Fibroblast of mammary gland (primary cell): ENCODE data around the gene STT3A.

ENCODE experiments used
- DNase-seq: peaks from one replicate; pipeline ENCODE4 v3.0.0-alpha.2; 2010; ENCODE audit warnings: low read depth
- H3K4me3 ChIP-seq: 2 replicates; pipeline ENCODE4 v1.5.1; 2011; ENCODE audit warnings: low read depth, mild to moderate bottlenecking, low read length, moderate library complexity; ENCODE audit not compliant: control insufficient read depth
- CTCF ChIP-seq: conservative IDR thresholded peaks from 2 replicates; pipeline ENCODE4 v1.5.1; 2011; ENCODE audit warnings: low read depth, low read length, inconsistent platforms; ENCODE audit not compliant: control insufficient read depth, insufficient read depth

Gene STT3A

GRCh38 chr11:125559888-125560287 is 32.8 kb upstream of the STT3A start:
- no peak overlapping the region for H3K4me3 ChIP-seq
- peak; percentile 7 for DNase-seq
- no peak for TF ChIP-seq CTCF

GRCh38 chr11:125561924-125562323 is 30.7 kb upstream of the STT3A start:
- no peak for TF ChIP-seq CTCF
- no peak for DNase-seq
- no peak overlapping the region for H3K4me3 ChIP-seq

- TF ChIP-seq CTCF, result no peak
- no peak overlapping the region for H3K4me3 ChIP-seq
- DNase-seq, result no peak
Observed at GRCh38 chr11:125562430-125562829, 30.2 kb upstream of the STT3A start.

GRCh38 chr11:125564357-125564756 is 28.3 kb upstream of the STT3A start:
- no peak for TF ChIP-seq CTCF
- no peak overlapping the region for H3K4me3 ChIP-seq
- DNase-seq, result no peak

- TF ChIP-seq CTCF, result no peak
- DNase-seq, result no peak
- H3K4me3 ChIP-seq, result no peak overlapping the region
Observed at GRCh38 chr11:125566235-125566634, 26.4 kb upstream of the STT3A start.

- peak; percentile 56 for TF ChIP-seq CTCF
- peak; percentile 88 for DNase-seq
- peak within 1 kb of the TSS; percentile 77 for H3K4me3 ChIP-seq
Observed at GRCh38 chr11:125568970-125569914, 23.4 kb upstream of the STT3A start, which contains the start of gene EI24. TSS of gene EI24 (plus strand) at chr11:125569477. CDS start at chr11:125572528, 3,051 bp downstream.
